Trophoblast cell (in vitro differentiated cells and primary cell): ENCODE results near the gene TERB1.

Experiments
- DNase-seq, 2 donors: peaks; one replicate each; pipeline ENCODE4 v3.0.0-alpha.2; 2016
- H2AFZ ChIP-seq: 2 replicates; pipeline ENCODE4 v1.6.1; 2013; ENCODE audit warnings: low read length, moderate library complexity, mild to moderate bottlenecking; ENCODE audit not compliant: insufficient read depth, poor library complexity
- H2AK5ac ChIP-seq: 2 replicates; pipeline ENCODE4 v1.6.1; 2013; ENCODE audit warnings: mild to moderate bottlenecking, low read length
- H2BK120ac ChIP-seq: 2 replicates; pipeline ENCODE4 v1.6.1; 2013; ENCODE audit warnings: low read length, mild to moderate bottlenecking, moderate library complexity; ENCODE audit not compliant: insufficient read depth, poor library complexity
- H2BK12ac ChIP-seq: 2 replicates; pipeline ENCODE4 v1.6.1; 2013; ENCODE audit warnings: mild to moderate bottlenecking, low read length, moderate library complexity
- H2BK5ac ChIP-seq: 2 replicates; pipeline ENCODE4 v1.6.1; 2013; ENCODE audit warnings: low read length, low read depth, moderate library complexity, mild to moderate bottlenecking; ENCODE audit not compliant: poor library complexity
- H3K14ac ChIP-seq: 2 replicates; pipeline ENCODE4 v1.6.1; 2013; ENCODE audit warnings: mild to moderate bottlenecking, low read length
- H3K18ac ChIP-seq: 2 replicates; pipeline ENCODE4 v1.6.1; 2013; ENCODE audit warnings: mild to moderate bottlenecking, low read length
- H3K23ac ChIP-seq: 2 replicates; pipeline ENCODE4 v1.6.1; 2013; ENCODE audit warnings: low read length
- H3K27ac ChIP-seq: 2 replicates; pipeline ENCODE4 v1.5.1; 2013; ENCODE audit warnings: low read depth, mild to moderate bottlenecking, inconsistent platforms, low read length, moderate library complexity
- H3K27me3 ChIP-seq: 2 replicates; pipeline ENCODE4 v1.6.1; 2013; ENCODE audit warnings: inconsistent platforms, mild to moderate bottlenecking, low read length, moderate library complexity; ENCODE audit not compliant: insufficient read depth
- H3K36me3 ChIP-seq, 2 experiments: 1 replicate in 1 of 2; 2 replicates in 1 of 2; pipeline ENCODE4 v1.6.1; 2013; ENCODE audit warnings: low read length in 2 of 2, mild to moderate bottlenecking in 2 of 2, moderate library complexity in 1 of 2; ENCODE audit not compliant: insufficient read depth in 2 of 2, control insufficient read depth in 1 of 2
- H3K4ac ChIP-seq: 2 replicates; pipeline ENCODE4 v1.6.1; 2013; ENCODE audit warnings: low read depth, mild to moderate bottlenecking, low read length, moderate library complexity
- H3K4me1 ChIP-seq, 2 experiments: 1 replicate in 1 of 2; 2 replicates in 1 of 2; pipeline ENCODE4 v1.6.1; 2013; ENCODE audit warnings: low read length in 2 of 2, mild to moderate bottlenecking in 2 of 2, moderate library complexity in 1 of 2; ENCODE audit not compliant: insufficient read depth in 2 of 2, control insufficient read depth in 1 of 2
- H3K4me2 ChIP-seq: 2 replicates; pipeline ENCODE4 v1.6.1; 2013; ENCODE audit warnings: inconsistent platforms, mild to moderate bottlenecking, low read length, moderate library complexity
- H3K4me3 ChIP-seq: 2 replicates; pipeline ENCODE4 v1.5.1; 2013; ENCODE audit warnings: mild to moderate bottlenecking, low read depth, low read length, inconsistent platforms
- H3K79me1 ChIP-seq: one replicate; pipeline ENCODE4 v1.6.1; 2013; ENCODE audit warnings: low read length
- H3K79me2 ChIP-seq: 2 replicates; pipeline ENCODE4 v1.6.1; 2013; ENCODE audit warnings: low read length, mild to moderate bottlenecking; ENCODE audit not compliant: control insufficient read depth, insufficient read depth, poor library complexity
- H3K9ac ChIP-seq: 2 replicates; pipeline ENCODE4 v1.6.1; 2013; ENCODE audit warnings: mild to moderate bottlenecking, low read length
- H3K9me3 ChIP-seq: 2 replicates; pipeline ENCODE4 v1.6.1; 2013; ENCODE audit warnings: low read depth, mild to moderate bottlenecking, control low read depth, inconsistent platforms, low read length; ENCODE audit not compliant: insufficient read depth
- H4K12ac ChIP-seq: 2 replicates; pipeline ENCODE4 v1.6.1; 2013; ENCODE audit warnings: low read depth, mild to moderate bottlenecking, low read length, moderate library complexity
- H4K8ac ChIP-seq: 2 replicates; pipeline ENCODE4 v1.6.1; 2013; ENCODE audit warnings: low read depth, mild to moderate bottlenecking, low read length, moderate library complexity
- H4K91ac ChIP-seq: one replicate; pipeline ENCODE4 v1.6.1; 2013; ENCODE audit warnings: low read depth, mild to moderate bottlenecking, low read length, moderate library complexity
- WGBS: extraction: QIAGEN DNeasy Blood & Tissue Kit; methylation state at CpG from one replicate; pipeline ENCODE4 v1.1.7; 2013; ENCODE audit warnings: missing lambda C conversion rate; ENCODE audit not compliant: insufficient read length, insufficient coverage; ENCODE audit errors: extremely low coverage; 5-methylcytosine and 5-hydroxymethylcytosine counted together

The TERB1 gene

GRCh38 chr16:66824006-66824405 lies 22.6 kb upstream of the TERB1 start:
- H2AFZ ChIP-seq: no peak overlapping the region

DNA sequence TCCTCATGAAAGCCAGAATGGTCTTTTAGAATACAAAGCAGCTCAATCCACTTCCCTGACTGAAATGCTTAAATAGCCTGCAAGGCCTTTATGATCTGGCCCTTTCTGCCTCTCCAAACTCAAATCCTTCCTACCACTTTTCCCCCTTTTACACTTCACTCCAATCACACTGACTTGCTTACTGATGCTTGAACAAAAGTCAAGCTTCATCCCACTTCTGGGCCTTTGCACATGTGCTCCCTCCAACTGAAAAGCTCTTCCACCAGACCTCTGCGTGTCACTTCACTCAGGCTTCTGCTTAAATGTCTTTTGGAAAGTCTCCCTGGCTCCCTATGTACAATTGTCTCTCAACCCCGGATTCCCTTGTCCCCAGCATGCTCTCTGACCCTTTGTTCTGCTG lies 13.3 kb upstream of the TERB1 start:
- H3K36me3 ChIP-seq: peaks cover 16 to 38% of the 10 kb centered on the region in 2 experiments
- no peak overlapping the region for H3K4ac ChIP-seq
- H2AFZ ChIP-seq: no peak overlapping the region
- DNase-seq: no peak
- no peak overlapping the region for H4K91ac ChIP-seq
- H3K23ac ChIP-seq: no peak overlapping the region
- no CpG with 5 or more reads among the region's 2 CpGs for WGBS
- no peak overlapping the region for H3K4me2 ChIP-seq
- no peak overlapping the region for H2BK120ac ChIP-seq
- no peaks in the 10 kb centered on the region for H3K4me1 ChIP-seq
- H3K9ac ChIP-seq: no peak overlapping the region
- H3K27me3 ChIP-seq: no peaks in the 10 kb centered on the region
- H4K12ac ChIP-seq: no peak overlapping the region
- H3K79me2 ChIP-seq: no peaks in the 10 kb centered on the region
- H3K9me3 ChIP-seq: no peaks in the 10 kb centered on the region
- no peak overlapping the region for H4K8ac ChIP-seq
- H2AK5ac ChIP-seq: no peak overlapping the region
- no peaks in the 10 kb centered on the region for H3K79me1 ChIP-seq
- no peak overlapping the region for H2BK5ac ChIP-seq
- H2BK12ac ChIP-seq: no peak overlapping the region
- H3K27ac ChIP-seq: no peak overlapping the region
- no peak overlapping the region for H3K18ac ChIP-seq
- H3K14ac ChIP-seq: no peak overlapping the region
- H3K4me3 ChIP-seq: no peak overlapping the region

More at GRCh38 chr16:66824006-66824405, 22.6 kb upstream of the TERB1 start:
- Histone ChIP-seq H4K8ac (no peak overlapping the region), H3K4me2 (no peak overlapping the region), H2BK5ac (no peak overlapping the region), H3K4ac (no peak overlapping the region), H3K23ac (no peak overlapping the region), H3K79me1 (no peaks in the 10 kb centered on the region), H3K36me3 (peaks cover 15 to 29% of the 10 kb centered on the region in 2 experiments), H3K14ac (no peak overlapping the region), H3K18ac (no peak overlapping the region), H3K9me3 (no peaks in the 10 kb centered on the region), H4K12ac (no peak overlapping the region), H4K91ac (no peak overlapping the region), H3K4me1 (no peaks in the 10 kb centered on the region), H3K9ac (no peak overlapping the region), H2BK12ac (no peak overlapping the region), H2BK120ac (no peak overlapping the region), H3K4me3 (no peak overlapping the region), H3K27ac (no peak overlapping the region), H3K79me2 (peaks cover 2% of the 10 kb centered on the region), H3K27me3 (no peaks in the 10 kb centered on the region), H2AK5ac (no peak overlapping the region)
- WGBS: no CpG with 5 or more reads among the region's 4 CpGs
- DNase-seq: no peak

- no peak overlapping the region for H2BK120ac ChIP-seq
These were observed 9.7 kb upstream of the TERB1 start for GRCh38 chr16:66811043-66811442.

DNA sequence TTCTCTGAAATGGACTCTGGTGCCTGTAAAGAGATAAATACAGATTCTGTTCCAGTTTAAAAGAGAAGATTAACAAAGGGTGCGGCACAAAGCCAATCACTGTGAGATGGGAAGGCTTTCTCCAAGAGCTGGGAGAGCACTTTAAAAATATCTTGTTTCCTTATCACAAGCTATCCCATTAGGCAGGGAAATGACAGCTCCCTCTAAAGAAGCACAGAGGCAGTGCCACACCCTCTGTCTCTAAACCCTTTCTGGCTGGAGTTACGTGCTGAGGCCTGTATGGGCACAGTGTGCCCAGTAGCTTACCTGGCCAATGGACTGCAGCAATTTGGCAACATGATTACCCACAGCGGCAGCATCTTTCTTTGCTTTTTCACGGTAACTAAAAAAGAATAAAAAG lies 9.0 kb upstream of the TERB1 start:
- no peak overlapping the region for H2AFZ ChIP-seq
- H3K14ac ChIP-seq: no peak overlapping the region
- H3K9me3 ChIP-seq: no peaks in the 10 kb centered on the region
- no peak overlapping the region for H3K23ac ChIP-seq
- H3K4me2 ChIP-seq: no peak overlapping the region
- no peak overlapping the region for H3K4ac ChIP-seq
- no peak overlapping the region for H3K27ac ChIP-seq
- H3K27me3 ChIP-seq: no peaks in the 10 kb centered on the region
- H3K4me1 ChIP-seq: no peaks in the 10 kb centered on the region
- H2BK5ac ChIP-seq: peak overlapping the region; percentile 13
- no peak overlapping the region for H3K18ac ChIP-seq
- H3K4me3 ChIP-seq: no peak overlapping the region
- no peak overlapping the region for H4K12ac ChIP-seq
- no peak overlapping the region for H4K8ac ChIP-seq
- H4K91ac ChIP-seq: no peak overlapping the region
- no peaks in the 10 kb centered on the region for H3K79me1 ChIP-seq
- no peak for DNase-seq
- H3K36me3 ChIP-seq: peaks cover 21 to 35% of the 10 kb centered on the region in 2 experiments
- peak overlapping the region; percentile 65 for H3K9ac ChIP-seq
- no peak overlapping the region for H2BK12ac ChIP-seq
- no peaks in the 10 kb centered on the region for H3K79me2 ChIP-seq
- H2AK5ac ChIP-seq: no peak overlapping the region
- WGBS: no CpG with 5 or more reads among the region's 4 CpGs
- no peak overlapping the region for H2BK120ac ChIP-seq

More at GRCh38 chr16:66811043-66811442, 9.7 kb upstream of the TERB1 start:
- Histone ChIP-seq H3K27ac (no peak overlapping the region), H3K9ac (no peak overlapping the region), H3K18ac (no peak overlapping the region), H3K14ac (no peak overlapping the region), H4K12ac (no peak overlapping the region), H3K4ac (no peak overlapping the region), H3K4me2 (no peak overlapping the region), H4K91ac (no peak overlapping the region), H4K8ac (no peak overlapping the region), H3K4me1 (no peaks in the 10 kb centered on the region), H2BK5ac (no peak overlapping the region), H3K79me2 (no peaks in the 10 kb centered on the region), H3K36me3 (peaks cover 23 to 39% of the 10 kb centered on the region in 2 experiments), H3K27me3 (no peaks in the 10 kb centered on the region), H2AK5ac (no peak overlapping the region), H2AFZ (no peak overlapping the region), H3K9me3 (no peaks in the 10 kb centered on the region), H3K4me3 (no peak overlapping the region), H2BK12ac (no peak overlapping the region), H3K79me1 (no peaks in the 10 kb centered on the region), H3K23ac (no peak overlapping the region)
- no peak for DNase-seq
- no CpG with 5 or more reads among the region's 7 CpGs for WGBS
